Sigmoid colon (tissue), 7 donors: Measurements from ENCODE around the gene CHST8. TPM values are rescaled to one million over a fixed set of nuclear protein-coding genes. Genes with fewer than 3 reads are reported as not detected.

Source experiments
- DNase-seq: peaks from one replicate; pipeline ENCODE4 v3.0.0-alpha.2; 2019
- H3K27ac ChIP-seq, 4 donors: fragments of 200-600 bp; sonication (generic); one replicate each; pipeline ENCODE4 v1.5.1; 2016 to 2019; ENCODE audit warnings: mild to moderate bottlenecking in 1 of 4
- H3K27me3 ChIP-seq, 3 donors: fragments of 200-600 bp; sonication (generic); one replicate each; pipeline ENCODE4 v1.5.1; 2019; ENCODE audit warnings: mild to moderate bottlenecking in 1 of 3
- H3K36me3 ChIP-seq, 4 donors: fragments of 200-600 bp; sonication (generic); one replicate each; pipeline ENCODE4 v1.5.1; 2016 to 2019
- H3K4me1 ChIP-seq, 4 donors: fragments of 200-600 bp; sonication (generic); one replicate each; pipeline ENCODE4 v1.5.1; 2017 to 2019
- H3K4me3 ChIP-seq, 4 donors: fragments of 200-600 bp; sonication (generic); one replicate each; pipeline ENCODE4 v1.5.1; 2017 to 2019; ENCODE audit warnings: mild to moderate bottlenecking in 2 of 4, moderate library complexity in 1 of 4
- H3K9me3 ChIP-seq, 4 donors: fragments of 200-600 bp in 3 of 4; sonication (generic) in 3 of 4; one replicate each; pipeline versions ENCODE4 v1.5.1 to v1.6.1; 2013 to 2019
- CTCF ChIP-seq, 4 experiments: fragments of 450-650 bp in 3 of 4; fragments of 200-600 bp in 1 of 4; IDR thresholded peaks; one replicate each; pipeline ENCODE4 v1.5.1; 2016 to 2019; ENCODE audit warnings: antibody characterized with exemption in 4 of 4, mild to moderate bottlenecking in 3 of 4, moderate library complexity in 2 of 4
- EP300 ChIP-seq, 4 donors: sonication (generic); formaldehyde crosslinking; IDR thresholded peaks; one replicate each; pipeline ENCODE4 v1.6.1; 2017; ENCODE audit warnings: antibody characterized with exemption in 4 of 4
- POLR2A ChIP-seq, 2 donors: fragments of 450-650 bp; IDR thresholded peaks; one replicate each; pipeline ENCODE4 v1.6.1; 2016; ENCODE audit warnings: antibody characterized with exemption in 2 of 2, mild to moderate bottlenecking in 2 of 2, moderate library complexity in 2 of 2
- POLR2AphosphoS5 ChIP-seq, 4 donors: sonication (generic); formaldehyde crosslinking; IDR thresholded peaks; one replicate each; pipeline ENCODE4 v1.6.1; 2017; ENCODE audit warnings: antibody characterized with exemption in 4 of 4
- WGBS, 2 donors: extraction: QIAGEN DNeasy Blood & Tissue Kit; methylation state at CpG; one replicate each; pipeline ENCODE4 v1.1.7; 2013; 5-methylcytosine and 5-hydroxymethylcytosine counted together
- intact Hi-C: fragments of 100-400 bp; cut with DNase I; formaldehyde crosslinking; loops from one replicate; pipeline ENCODE4 v1.15.1; 2023
- polyA plus RNA-seq, 3 donors: library from polyadenylated mRNA; stranded (reverse); fragments of 200-250 nt; gene quantifications; one replicate each; pipeline ENCODE4 v1.2.3, GENCODE V29; 2013
- total RNA-seq, 4 donors: library from RNA; depleted of rRNA; stranded (reverse); fragments of >200 nt; gene quantifications; one replicate each; pipeline ENCODE4 v1.1.0, GENCODE V29; 2016
- donor health status: healthy with polysubstance abuse.
- donor health status: Bipolar disorder and iron deficiency.
- donor health status: healthy.

CHST8 gene
- total and polyA plus RNA-seq, 7 donors = 0.35 to 0.60 (median 0.36) TPM; not detected in 4

- H3K36me3 ChIP-seq = no peaks in the 10 kb centered on the region
- DNase-seq = no peak
- no peak for TF ChIP-seq EP300 (IDR thresholded peaks at IDR 0.05)
- TF ChIP-seq POLR2A (IDR thresholded peaks at IDR 0.05) = no peak
- TF ChIP-seq CTCF (IDR thresholded peaks at IDR 0.05) = no peak
- no peak for TF ChIP-seq POLR2AphosphoS5 (IDR thresholded peaks at IDR 0.05)
- 51 to 75% methylated on average over 3 of the region's 3 CpGs for WGBS, 2 donors
- H3K27me3 ChIP-seq = peaks cover 0 to 27% (median 0%) of the 10 kb centered on the region in 3 donors
- no peak overlapping the region for H3K4me3 ChIP-seq
- H3K9me3 ChIP-seq = no peaks in the 10 kb centered on the region
- no peak overlapping the region for H3K27ac ChIP-seq
- no peaks in the 10 kb centered on the region for H3K4me1 ChIP-seq
- intact Hi-C loops = no loop called here
Measured at GRCh38 chr19:33749016-33749415, 127.3 kb downstream of the CHST8 start.

DNA sequence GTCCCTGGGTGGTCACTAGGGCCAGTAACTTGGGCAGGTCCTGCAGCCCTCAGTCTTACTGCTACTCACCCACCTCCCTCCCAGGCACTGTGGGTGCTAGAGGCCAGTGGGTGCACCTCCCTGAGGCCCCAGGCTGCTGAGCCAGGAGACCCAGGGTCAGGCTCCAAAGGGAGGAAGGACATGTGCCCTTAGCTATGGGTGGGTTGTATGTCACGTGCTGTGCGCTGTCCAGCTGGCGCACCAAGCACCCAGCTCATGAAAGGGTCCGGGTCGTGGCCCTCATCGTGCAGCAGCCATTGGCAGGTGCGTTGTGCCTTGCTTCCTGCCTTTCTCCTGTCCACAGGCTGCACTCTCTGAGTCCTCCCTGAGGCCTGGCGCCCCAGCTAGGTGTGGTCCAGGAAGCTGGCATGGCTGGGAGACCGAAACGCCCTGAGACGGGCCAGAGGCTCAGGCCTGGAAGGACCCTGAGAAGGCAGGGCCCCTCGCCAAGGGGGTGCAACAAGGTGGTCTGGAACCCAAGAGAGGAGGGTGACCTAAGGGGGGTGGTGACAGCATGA is 127.9 kb downstream of the CHST8 start:
- intact Hi-C loops = no loop called here
- peaks cover 0 to 31% (median 0%) of the 10 kb centered on the region in 3 donors for H3K27me3 ChIP-seq
- DNase-seq = no peak
- TF ChIP-seq POLR2AphosphoS5 (IDR thresholded peaks at IDR 0.05) (no peak), EP300 (IDR thresholded peaks at IDR 0.05) (no peak), CTCF (IDR thresholded peaks at IDR 0.05) (no peak), POLR2A (IDR thresholded peaks at IDR 0.05) (no peak)
- no peak overlapping the region for H3K4me3 ChIP-seq
- H3K9me3 ChIP-seq = no peaks in the 10 kb centered on the region
- H3K4me1 ChIP-seq = no peaks in the 10 kb centered on the region
- H3K36me3 ChIP-seq = no peaks in the 10 kb centered on the region
- H3K27ac ChIP-seq = no peak overlapping the region
- WGBS, 2 donors = 80 to 87% methylated on average over 12 of the region's 12 CpGs

- intact Hi-C loops = no loop called here
- H3K9me3 ChIP-seq = no peaks in the 10 kb centered on the region
- H3K27me3 ChIP-seq = peaks cover 0 to 25% (median 0%) of the 10 kb centered on the region in 3 donors
- no peak for DNase-seq
- no peak for TF ChIP-seq EP300 (IDR thresholded peaks at IDR 0.05)
- no peak for TF ChIP-seq POLR2AphosphoS5 (IDR thresholded peaks at IDR 0.05)
- TF ChIP-seq CTCF (IDR thresholded peaks at IDR 0.05) = no peak
- TF ChIP-seq POLR2A (IDR thresholded peaks at IDR 0.05) = no peak
- H3K4me1 ChIP-seq = no peaks in the 10 kb centered on the region
- no peaks in the 10 kb centered on the region for H3K36me3 ChIP-seq
- H3K4me3 ChIP-seq = no peak overlapping the region
- no peak overlapping the region for H3K27ac ChIP-seq
- 74 to 79% methylated on average over 18 of the region's 18 CpGs for WGBS, 2 donors
Measured at GRCh38 chr19:33750587-33751435, 129.1 kb downstream of the CHST8 start.

GRCh38 chr19:33751436-33751770 is 129.7 kb downstream of the CHST8 start:
- H3K36me3 ChIP-seq = no peaks in the 10 kb centered on the region
- H3K9me3 ChIP-seq = no peaks in the 10 kb centered on the region
- TF ChIP-seq EP300 (IDR thresholded peaks at IDR 0.05) (no peak), POLR2AphosphoS5 (IDR thresholded peaks at IDR 0.05) (no peak), CTCF (IDR thresholded peaks at IDR 0.05) (no peak), POLR2A (IDR thresholded peaks at IDR 0.05) (no peak)
- DNase-seq = no peak
- H3K4me1 ChIP-seq = no peaks in the 10 kb centered on the region
- intact Hi-C loops = no loop called here
- no peak overlapping the region for H3K4me3 ChIP-seq
- WGBS, 2 donors = 69 to 81% methylated on average over 5 of the region's 5 CpGs
- no peak overlapping the region for H3K27ac ChIP-seq
- H3K27me3 ChIP-seq = peaks cover 0 to 22% (median 0%) of the 10 kb centered on the region in 3 donors
